K562 (cell line): ENCODE measurements around the gene SLC25A36.
"Not testable (repeated sequence)": the region's sequence is repeated elsewhere in the genome, so short reads cannot be mapped to it uniquely, and the experiment has no call there.

Source experiments
- ATF1 ChIP-seq, 2 experiments: fragments of 450-650 bp in 1 of 2; IDR thresholded peaks; 2 replicates each; pipeline ENCODE4 v1.6.1; 2016; ENCODE audit warnings: missing compliant biosample characterization in 1 of 2, missing genetic modification characterization in 1 of 2
- CBX2 ChIP-seq: fragments of 200-600 bp; sonication (generic); IDR thresholded peaks from one replicate; pipeline ENCODE4 v1.6.1; 2012; ENCODE audit warnings: mild to moderate bottlenecking, low read length, inconsistent platforms; ENCODE audit not compliant: insufficient read depth, poor library complexity, severe bottlenecking
- TF ChIP-seq, protein P1 (sequence below), 3 experiments: IDR thresholded peaks in 2 of 3; conservative IDR thresholded peaks in 1 of 3; 2 replicates each; pipeline ENCODE4 v1.5.1; 2011 to 2012; ENCODE audit warnings: low read length in 3 of 3, mild to moderate bottlenecking in 3 of 3, control low read depth in 2 of 3, improper control_type of control experiment in 1 of 3, inconsistent platforms in 1 of 3, low read depth in 1 of 3, mixed read lengths in 1 of 3, moderate library complexity in 1 of 3; ENCODE audit not compliant: insufficient read depth in 2 of 3

DNA sequence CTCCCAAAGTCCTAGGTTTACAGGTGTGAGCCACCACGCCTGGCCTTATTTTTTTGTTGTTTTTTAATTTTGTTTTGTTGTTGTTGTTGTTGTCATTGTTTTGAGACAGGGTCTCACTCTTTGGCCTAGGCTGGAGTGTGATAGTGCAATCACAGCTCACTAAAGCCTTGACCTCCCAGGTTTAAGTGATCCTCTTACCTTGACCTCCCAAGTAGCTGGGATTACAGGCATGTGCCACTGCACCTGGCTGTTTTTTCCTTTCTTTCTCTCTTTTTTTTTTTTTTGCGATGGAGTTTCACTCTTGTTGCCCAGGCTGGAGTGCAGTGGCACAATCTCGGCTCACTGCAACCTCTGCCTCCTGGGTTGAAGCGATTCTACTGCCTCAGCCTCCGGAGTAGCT is 10.1 kb downstream of the SLC25A36 start:
- TF ChIP-seq, protein P1, sequence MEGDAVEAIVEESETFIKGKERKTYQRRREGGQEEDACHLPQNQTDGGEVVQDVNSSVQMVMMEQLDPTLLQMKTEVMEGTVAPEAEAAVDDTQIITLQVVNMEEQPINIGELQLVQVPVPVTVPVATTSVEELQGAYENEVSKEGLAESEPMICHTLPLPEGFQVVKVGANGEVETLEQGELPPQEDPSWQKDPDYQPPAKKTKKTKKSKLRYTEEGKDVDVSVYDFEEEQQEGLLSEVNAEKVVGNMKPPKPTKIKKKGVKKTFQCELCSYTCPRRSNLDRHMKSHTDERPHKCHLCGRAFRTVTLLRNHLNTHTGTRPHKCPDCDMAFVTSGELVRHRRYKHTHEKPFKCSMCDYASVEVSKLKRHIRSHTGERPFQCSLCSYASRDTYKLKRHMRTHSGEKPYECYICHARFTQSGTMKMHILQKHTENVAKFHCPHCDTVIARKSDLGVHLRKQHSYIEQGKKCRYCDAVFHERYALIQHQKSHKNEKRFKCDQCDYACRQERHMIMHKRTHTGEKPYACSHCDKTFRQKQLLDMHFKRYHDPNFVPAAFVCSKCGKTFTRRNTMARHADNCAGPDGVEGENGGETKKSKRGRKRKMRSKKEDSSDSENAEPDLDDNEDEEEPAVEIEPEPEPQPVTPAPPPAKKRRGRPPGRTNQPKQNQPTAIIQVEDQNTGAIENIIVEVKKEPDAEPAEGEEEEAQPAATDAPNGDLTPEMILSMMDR (IDR thresholded peaks at IDR 0.05 in 2 of 3, conservative IDR thresholded peaks at IDR 0.05 in 1 of 3; ENCODE audit: insufficient read depth in 2 of 3, low read depth in 1 of 3, low read length in 3 of 3): not testable (repeated sequence)
- TF ChIP-seq CBX2; ATF1 (CRISPR knock-in tag; IDR thresholded peaks at IDR 0.05); ATF1 (tag; IDR thresholded peaks at IDR 0.05): not testable (repeated sequence)
